Measurements from ENCODE around the gene RPS10.

DNA sequence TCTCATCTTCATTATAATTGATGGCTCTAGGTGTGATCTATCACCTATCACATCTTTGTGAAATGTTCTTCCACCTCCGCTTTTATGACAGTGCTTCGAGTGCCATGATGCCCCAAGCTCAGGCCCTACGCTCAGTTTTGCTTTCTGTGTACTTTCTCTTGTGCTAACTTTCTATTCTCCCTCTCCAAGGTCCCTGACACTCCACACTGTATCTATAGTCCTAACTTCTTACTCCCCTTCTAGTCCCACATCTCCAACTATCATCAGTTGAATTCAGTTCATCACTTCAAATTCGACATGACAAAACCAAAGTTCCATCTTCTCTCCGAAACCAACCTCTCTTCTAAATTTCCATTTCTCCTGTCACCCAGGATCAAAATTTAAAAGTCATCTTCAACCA, 50.0 kb downstream of the RPS10 start:
- no peak for TF ChIP-seq POLR2A (IDR thresholded peaks at IDR 0.05)
- TF ChIP-seq, protein P1, sequence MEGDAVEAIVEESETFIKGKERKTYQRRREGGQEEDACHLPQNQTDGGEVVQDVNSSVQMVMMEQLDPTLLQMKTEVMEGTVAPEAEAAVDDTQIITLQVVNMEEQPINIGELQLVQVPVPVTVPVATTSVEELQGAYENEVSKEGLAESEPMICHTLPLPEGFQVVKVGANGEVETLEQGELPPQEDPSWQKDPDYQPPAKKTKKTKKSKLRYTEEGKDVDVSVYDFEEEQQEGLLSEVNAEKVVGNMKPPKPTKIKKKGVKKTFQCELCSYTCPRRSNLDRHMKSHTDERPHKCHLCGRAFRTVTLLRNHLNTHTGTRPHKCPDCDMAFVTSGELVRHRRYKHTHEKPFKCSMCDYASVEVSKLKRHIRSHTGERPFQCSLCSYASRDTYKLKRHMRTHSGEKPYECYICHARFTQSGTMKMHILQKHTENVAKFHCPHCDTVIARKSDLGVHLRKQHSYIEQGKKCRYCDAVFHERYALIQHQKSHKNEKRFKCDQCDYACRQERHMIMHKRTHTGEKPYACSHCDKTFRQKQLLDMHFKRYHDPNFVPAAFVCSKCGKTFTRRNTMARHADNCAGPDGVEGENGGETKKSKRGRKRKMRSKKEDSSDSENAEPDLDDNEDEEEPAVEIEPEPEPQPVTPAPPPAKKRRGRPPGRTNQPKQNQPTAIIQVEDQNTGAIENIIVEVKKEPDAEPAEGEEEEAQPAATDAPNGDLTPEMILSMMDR (IDR thresholded peaks at IDR 0.05) = no peak
